ENCODE data around the gene GPR152.

GRCh38 chr11:67500484-67500821, 47.9 kb upstream of the GPR152 start:
- TF ChIP-seq REST (IDR thresholded peaks at IDR 0.05), result no peak
- no peak for TF ChIP-seq POLR2A (IDR thresholded peaks at IDR 0.05; ENCODE audit: low read length)
- TF ChIP-seq RFX5 (IDR thresholded peaks at IDR 0.05), result no peak
- no peak for TF ChIP-seq RNF2 (IDR thresholded peaks at IDR 0.05; ENCODE audit: borderline replicate concordance, low read depth)
- TF ChIP-seq, protein P1, sequence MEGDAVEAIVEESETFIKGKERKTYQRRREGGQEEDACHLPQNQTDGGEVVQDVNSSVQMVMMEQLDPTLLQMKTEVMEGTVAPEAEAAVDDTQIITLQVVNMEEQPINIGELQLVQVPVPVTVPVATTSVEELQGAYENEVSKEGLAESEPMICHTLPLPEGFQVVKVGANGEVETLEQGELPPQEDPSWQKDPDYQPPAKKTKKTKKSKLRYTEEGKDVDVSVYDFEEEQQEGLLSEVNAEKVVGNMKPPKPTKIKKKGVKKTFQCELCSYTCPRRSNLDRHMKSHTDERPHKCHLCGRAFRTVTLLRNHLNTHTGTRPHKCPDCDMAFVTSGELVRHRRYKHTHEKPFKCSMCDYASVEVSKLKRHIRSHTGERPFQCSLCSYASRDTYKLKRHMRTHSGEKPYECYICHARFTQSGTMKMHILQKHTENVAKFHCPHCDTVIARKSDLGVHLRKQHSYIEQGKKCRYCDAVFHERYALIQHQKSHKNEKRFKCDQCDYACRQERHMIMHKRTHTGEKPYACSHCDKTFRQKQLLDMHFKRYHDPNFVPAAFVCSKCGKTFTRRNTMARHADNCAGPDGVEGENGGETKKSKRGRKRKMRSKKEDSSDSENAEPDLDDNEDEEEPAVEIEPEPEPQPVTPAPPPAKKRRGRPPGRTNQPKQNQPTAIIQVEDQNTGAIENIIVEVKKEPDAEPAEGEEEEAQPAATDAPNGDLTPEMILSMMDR (IDR thresholded peaks at IDR 0.05), result no peak
- TF ChIP-seq, protein P2, sequence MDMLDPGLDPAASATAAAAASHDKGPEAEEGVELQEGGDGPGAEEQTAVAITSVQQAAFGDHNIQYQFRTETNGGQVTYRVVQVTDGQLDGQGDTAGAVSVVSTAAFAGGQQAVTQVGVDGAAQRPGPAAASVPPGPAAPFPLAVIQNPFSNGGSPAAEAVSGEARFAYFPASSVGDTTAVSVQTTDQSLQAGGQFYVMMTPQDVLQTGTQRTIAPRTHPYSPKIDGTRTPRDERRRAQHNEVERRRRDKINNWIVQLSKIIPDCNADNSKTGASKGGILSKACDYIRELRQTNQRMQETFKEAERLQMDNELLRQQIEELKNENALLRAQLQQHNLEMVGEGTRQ (IDR thresholded peaks at IDR 0.05), result no peak
- no peak for TF ChIP-seq PBX3 (IDR thresholded peaks at IDR 0.05)

Data from A549 (cell line).